Naive thymus-derived CD8-positive, alpha-beta T cell (primary cell): Measurements from ENCODE around the gene MAMDC4. TPM values are rescaled to one million over a fixed set of nuclear protein-coding genes. Genes with fewer than 3 reads are reported as not detected.
"Not testable (repeated sequence)": the region's sequence is repeated elsewhere in the genome, so short reads cannot be mapped to it uniquely, and the experiment has no call there.

Source experiments
- ATAC-seq, 2 donors: fragments of 150-1000 bp; cut with Tn5 transposase in 1 of 2; sonication (Bioruptor Pico), chemical (Tn5 transposase) in 1 of 2; 1 replicate in 1 of 2; 2 replicates in 1 of 2; pipeline ENCODE4 v1.10.0; 2021; ENCODE audit warnings: mild to moderate bottlenecking in 2 of 2, moderate library complexity in 2 of 2
- POLR2A ChIA-PET: fragments of 350-600 bp; sonication (Branson Sonifier 250); formaldehyde crosslinking; loops from one replicate; lab custom pipeline; 2021; ENCODE audit warnings: antibody characterized with exemption; lab: Charles Lee
- DNase-seq, 10 donors: peaks; one replicate each; pipeline versions ENCODE4 v3.0.0 to v3.0.0-alpha.2; 2020 to 2022
- H3K27ac Mint-ChIP-seq, 10 donors: one replicate each; pipeline ENCODE4 v1.8.0; 2020 to 2022; ENCODE audit warnings: mild to moderate bottlenecking in 10 of 10, mixed read lengths in 10 of 10, moderate library complexity in 4 of 10, inconsistent platforms in 1 of 10
- H3K27me3 Mint-ChIP-seq, 5 donors: one replicate each; pipeline ENCODE4 v1.8.0; 2021 to 2022; ENCODE audit warnings: mixed read lengths in 5 of 5
- H3K36me3 Mint-ChIP-seq, 3 donors: one replicate each; pipeline ENCODE4 v1.8.0; 2020 to 2022; ENCODE audit warnings: mixed read lengths in 3 of 3, mild to moderate bottlenecking in 2 of 3, inconsistent platforms in 1 of 3
- H3K4me1 Mint-ChIP-seq, 4 donors: one replicate each; pipeline ENCODE4 v1.8.0; 2021 to 2022; ENCODE audit warnings: mixed read lengths in 4 of 4
- H3K4me3 Mint-ChIP-seq, 10 donors: one replicate each; pipeline ENCODE4 v1.8.0; 2020 to 2022; ENCODE audit warnings: mild to moderate bottlenecking in 10 of 10, mixed read lengths in 10 of 10, moderate library complexity in 6 of 10, inconsistent platforms in 1 of 10
- H3K9me3 Mint-ChIP-seq, 9 donors: one replicate each; pipeline ENCODE4 v1.8.0; 2020 to 2022; ENCODE audit warnings: mixed read lengths in 9 of 9, mild to moderate bottlenecking in 3 of 9, inconsistent platforms in 1 of 9, moderate library complexity in 1 of 9
- polyA plus RNA-seq, 3 donors: library from polyadenylated mRNA; unstranded; fragments of 300-500 nt; fragmentation: Illumina TruSeq; gene quantifications; one replicate each; pipeline ENCODE4 v1.2.3, GENCODE V29; 2021
- total RNA-seq, 8 experiments: library from RNA in 2 of 8; stranded (reverse) in 2 of 8; gene quantifications; one replicate each; pipeline ENCODE4 v1.2.3 and lab custom pipeline; 2021 to 2026

The MAMDC4 gene
- total and polyA plus RNA-seq, 5 experiments from 2014 or later = 0.14 to 7.5 (median 3.3) TPM; not detected in 1

DNA sequence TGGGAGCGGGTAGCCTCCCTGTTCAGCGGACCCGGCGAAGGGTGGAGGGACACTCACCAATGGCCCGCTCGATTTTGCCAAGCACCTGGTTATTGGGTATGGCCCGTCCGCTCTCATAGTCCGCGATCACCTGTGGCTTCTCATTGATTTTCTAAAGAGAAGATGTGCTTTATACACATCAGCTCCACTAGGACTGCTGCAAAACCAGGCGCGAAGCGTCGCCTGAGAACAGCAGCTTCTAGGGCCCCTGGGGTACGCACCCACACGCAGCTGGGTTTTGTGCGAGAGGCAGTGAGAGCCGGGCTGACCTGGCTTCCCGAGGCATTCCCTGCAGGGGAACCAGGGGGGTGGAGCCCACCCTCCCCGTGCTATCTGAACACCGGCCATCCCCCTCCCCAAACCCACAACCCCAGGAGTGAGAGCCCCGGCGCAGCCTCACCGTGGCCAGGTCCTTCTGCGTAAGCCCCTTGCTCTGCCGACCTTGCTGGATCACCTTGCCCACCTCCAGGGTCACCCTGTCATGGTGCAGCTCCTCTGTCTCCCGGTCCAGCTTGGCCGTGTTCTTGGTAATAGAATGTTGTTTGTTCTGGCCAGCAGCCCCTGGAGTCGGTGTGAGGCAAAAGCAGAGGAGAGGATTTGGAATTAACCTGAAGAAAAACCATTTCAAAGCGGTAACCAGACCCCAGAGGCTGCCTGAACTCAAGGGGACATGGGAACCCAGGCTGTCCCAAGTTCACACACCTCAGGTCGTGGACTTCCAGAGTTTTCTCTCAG is 10.9 kb downstream of the MAMDC4 start:
- peak overlapping the region in 1 of 10 donors; percentile 15 for H3K27ac Mint-ChIP-seq

DNA sequence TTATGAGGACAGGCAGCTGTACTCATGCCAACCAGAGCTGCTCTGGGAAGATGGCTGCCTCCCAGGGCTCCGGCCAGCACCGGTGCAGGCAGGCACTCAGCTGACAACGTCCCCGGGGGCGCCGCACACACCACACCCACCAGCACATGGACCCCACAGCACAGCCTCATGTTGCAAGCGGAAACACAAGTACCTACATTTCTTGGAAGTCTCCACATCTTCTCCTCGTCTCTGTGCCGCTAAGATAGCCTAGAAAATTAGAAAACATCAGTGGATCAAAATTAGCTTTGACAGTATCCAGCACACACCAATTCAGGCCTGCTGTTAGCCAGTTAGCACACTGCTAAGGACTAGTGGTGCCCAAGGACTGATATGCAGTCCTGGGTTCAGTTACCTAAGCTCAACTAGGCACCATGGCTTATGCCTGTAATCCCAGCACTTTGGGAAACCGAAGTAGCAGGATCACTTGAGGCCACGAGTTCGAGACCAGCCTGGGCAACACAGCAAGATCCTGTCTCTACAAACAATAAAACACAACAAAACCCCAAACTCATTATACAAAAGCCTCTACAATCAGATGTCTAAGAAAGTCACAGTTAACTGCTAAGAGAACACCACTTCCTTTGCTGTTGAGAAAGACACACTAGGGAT is 11.6 kb downstream of the MAMDC4 start:
- no peak for ATAC-seq
- Mint-ChIP-seq H3K36me3 (peaks cover 0 to 26% (median 0%) of the 10 kb centered on the region in 3 donors), H3K9me3 (no peaks in the 10 kb centered on the region), H3K27ac (peak overlapping the region in 5 of 10 donors; percentile 26 to 87 (median 55)), H3K4me1 (peaks cover 4 to 32% (median 17%) of the 10 kb centered on the region in 4 donors), H3K27me3 (no peaks in the 10 kb centered on the region), H3K4me3 (peak overlapping the region in 6 of 10 donors; percentile 5 to 53 (median 42))
- DNase-seq = peak in 1 of 10 donors; percentile 4
- POLR2A ChIA-PET = interaction anchor here (0.8 to 1.1 kb wide), 2 partner anchors 14 to 23 kb away, joined by 3 read pairs; partner anchors contain the start of gene TRAF2

More for the DNA sequence above, 10.9 kb downstream of the MAMDC4 start:
- POLR2A ChIA-PET = interaction anchor here (0.6 to 1.1 kb wide), 4 partner anchors 10 to 180 kb away, joined by 3 to 6 read pairs (median 3); partner anchors contain the start of gene TRAF2
- H3K9me3 Mint-ChIP-seq = no peaks in the 10 kb centered on the region
- H3K4me3 Mint-ChIP-seq = no peak overlapping the region
- H3K4me1 Mint-ChIP-seq = peaks cover 4 to 31% (median 17%) of the 10 kb centered on the region in 4 donors
- ATAC-seq = no peak
- DNase-seq = peak in 1 of 10 donors; percentile 28
- H3K36me3 Mint-ChIP-seq = peaks cover 0 to 26% (median 0%) of the 10 kb centered on the region in 3 donors
- H3K27me3 Mint-ChIP-seq = no peaks in the 10 kb centered on the region

DNA sequence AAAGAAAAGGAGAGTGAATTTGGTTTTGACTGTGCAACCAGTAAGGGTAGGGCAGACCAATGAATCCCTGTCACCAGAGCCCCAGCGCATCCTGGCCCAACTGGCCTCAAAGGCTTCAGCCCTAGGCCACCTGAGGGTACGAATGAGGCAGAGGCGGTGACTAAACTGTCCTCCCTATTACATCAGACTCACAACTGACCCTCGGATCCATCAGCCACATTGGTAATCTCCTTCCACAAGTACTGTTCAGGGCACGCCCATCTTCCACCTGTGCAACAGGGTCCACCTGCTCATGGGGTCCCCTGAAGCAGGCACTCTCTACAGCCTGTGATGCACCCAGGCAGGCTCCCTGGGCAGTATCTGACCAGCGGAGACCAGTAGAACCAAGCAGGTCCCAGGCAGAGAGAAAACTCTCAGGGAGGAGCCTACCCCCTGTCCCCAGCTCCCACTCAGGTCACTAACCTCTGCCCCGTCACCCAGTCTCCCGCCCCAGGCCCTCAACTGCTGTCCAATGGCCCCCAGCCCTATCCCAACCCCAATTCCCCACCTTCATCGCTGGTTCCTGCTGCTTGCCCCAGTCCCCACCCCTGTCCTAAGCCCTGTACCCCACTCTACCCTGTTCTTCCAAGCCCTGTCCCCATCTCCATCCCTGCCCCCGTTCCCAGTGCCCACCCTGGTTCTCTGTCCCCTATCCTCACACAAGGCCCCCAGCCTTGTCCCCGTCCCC is 13.1 kb downstream of the MAMDC4 start:
- Mint-ChIP-seq H3K27ac (peak overlapping the region; percentile 63 to 93 (median 80)), H3K9me3 (no peaks in the 10 kb centered on the region), H3K4me3 (peak overlapping the region; percentile 67 to 92 (median 82)), H3K27me3 (no peaks in the 10 kb centered on the region), H3K4me1 (peaks cover 4 to 32% (median 17%) of the 10 kb centered on the region in 4 donors), H3K36me3 (peaks cover 0 to 26% (median 0%) of the 10 kb centered on the region in 3 donors)
- ATAC-seq (no peak), DNase-seq (peak in 1 of 10 donors; percentile 57)
- POLR2A ChIA-PET = interaction anchor here (0.8 to 2.3 kb wide), 3 partner anchors 13 to 18 kb away, joined by 3 to 8 read pairs (median 5); no protein-coding TSS in a partner anchor

DNA sequence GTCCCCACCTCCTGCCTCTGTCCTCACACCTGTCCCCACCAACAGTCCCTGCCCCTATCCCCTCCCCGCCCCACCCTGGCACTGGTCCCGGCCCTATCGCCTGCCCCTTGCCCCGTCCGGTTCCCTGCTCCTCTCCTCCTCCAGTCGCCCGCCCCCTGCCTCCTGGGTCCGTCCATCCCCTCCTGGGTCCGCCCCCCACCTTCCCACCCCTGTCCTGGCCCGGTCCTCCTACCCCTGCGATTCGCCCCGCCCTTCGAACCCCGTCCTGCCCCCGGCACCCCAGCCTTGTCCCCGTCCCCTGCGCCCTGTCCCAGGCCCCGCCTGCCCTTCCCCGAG is 13.6 kb downstream of the MAMDC4 start:
- Mint-ChIP-seq H3K4me1 (peaks cover 4 to 31% (median 17%) of the 10 kb centered on the region in 4 donors), H3K27ac (peak overlapping the region in 9 of 10 donors; percentile 63 to 95 (median 90)), H3K9me3 (no peaks in the 10 kb centered on the region), H3K4me3 (peak overlapping the region; percentile 67 to 92 (median 82)), H3K36me3 (peaks cover 0 to 23% (median 0%) of the 10 kb centered on the region in 3 donors), H3K27me3 (no peaks in the 10 kb centered on the region)
- POLR2A ChIA-PET = interaction anchor here (0.6 to 2.3 kb wide), 10 partner anchors 16 to 264 kb away, joined by 3 to 8 read pairs (median 3); partner anchors contain the start of gene FBXW5
- ATAC-seq (peak in 1 of 2 donors; percentile 5), DNase-seq (no peak)

DNA sequence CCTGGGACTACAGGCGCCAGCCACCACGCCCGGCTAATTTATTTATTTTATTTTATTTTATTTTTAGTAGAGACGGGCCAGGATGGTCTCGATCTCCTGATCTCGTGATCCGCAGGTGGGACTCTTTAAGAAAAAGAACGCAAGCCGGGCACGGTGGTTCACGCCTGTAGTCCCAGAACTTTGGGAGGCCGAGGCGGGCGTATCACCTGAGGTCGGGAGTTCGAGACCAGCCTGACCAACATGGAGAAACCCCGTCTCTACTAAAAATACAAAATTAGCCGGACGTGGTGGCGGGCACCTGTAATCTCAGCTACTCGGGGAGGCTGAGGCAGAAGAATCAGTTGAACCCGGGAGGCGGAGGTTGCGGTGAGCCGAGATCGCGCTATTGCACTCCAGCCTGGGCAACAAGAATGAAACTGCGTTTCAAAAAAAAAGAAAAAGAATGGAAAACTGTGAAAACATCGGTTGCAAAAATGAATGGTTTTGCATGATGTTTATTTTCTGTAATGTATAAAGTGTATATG is 14.8 kb downstream of the MAMDC4 start:
- not testable (repeated sequence) for H3K27me3 Mint-ChIP-seq, H3K9me3 Mint-ChIP-seq, DNase-seq, ATAC-seq
- Mint-ChIP-seq H3K4me3 (peak overlapping the region in 9 of 10 donors; percentile 75 to 88 (median 77)), H3K4me1 (peaks cover 4 to 31% (median 17%) of the 10 kb centered on the region in 4 donors), H3K27ac (peak overlapping the region; percentile 26 to 93 (median 71)), H3K36me3 (peaks cover 0 to 20% (median 0%) of the 10 kb centered on the region in 3 donors)
- POLR2A ChIA-PET = interaction anchor here (0.6 to 1.5 kb wide), 5 partner anchors 17 to 126 kb away, joined by 3 to 4 read pairs (median 3); partner anchors contain the start of genes FBXW5 and RABL6

DNA sequence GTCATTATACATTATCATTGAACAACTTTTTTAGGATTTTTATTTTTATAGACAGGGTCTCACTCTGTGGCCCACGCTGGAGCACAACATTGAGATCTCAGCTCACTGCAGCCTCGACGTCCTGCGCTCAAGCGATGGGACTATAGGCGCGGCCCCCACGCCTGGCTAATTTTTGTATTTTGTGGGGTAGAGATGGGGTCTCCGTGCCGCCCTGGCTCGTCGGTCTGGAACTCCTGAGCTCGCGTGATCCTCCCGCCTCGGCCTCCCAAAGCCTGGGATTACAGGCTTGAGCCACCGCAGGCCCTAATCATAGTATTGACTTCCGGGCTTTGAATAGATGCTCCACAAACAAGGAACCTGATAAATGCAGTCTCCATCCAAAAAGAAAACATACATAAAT is 15.3 kb downstream of the MAMDC4 start:
- H3K36me3 Mint-ChIP-seq = peaks cover 0 to 17% (median 0%) of the 10 kb centered on the region in 3 donors
- POLR2A ChIA-PET = interaction anchor here (0.6 to 1.5 kb wide), 3 partner anchors 16 to 77 kb away, joined by 3 to 4 read pairs (median 3); partner anchors contain the start of gene RABL6
- no peak for ATAC-seq
- H3K27me3 Mint-ChIP-seq = no peaks in the 10 kb centered on the region
- no peak for DNase-seq
- peak overlapping the region in 6 of 10 donors; percentile 26 to 81 (median 74) for H3K27ac Mint-ChIP-seq
- peak overlapping the region; percentile 51 to 88 (median 76) for H3K4me3 Mint-ChIP-seq
- no peaks in the 10 kb centered on the region for H3K9me3 Mint-ChIP-seq
- H3K4me1 Mint-ChIP-seq = peaks cover 4 to 31% (median 14%) of the 10 kb centered on the region in 4 donors

DNA sequence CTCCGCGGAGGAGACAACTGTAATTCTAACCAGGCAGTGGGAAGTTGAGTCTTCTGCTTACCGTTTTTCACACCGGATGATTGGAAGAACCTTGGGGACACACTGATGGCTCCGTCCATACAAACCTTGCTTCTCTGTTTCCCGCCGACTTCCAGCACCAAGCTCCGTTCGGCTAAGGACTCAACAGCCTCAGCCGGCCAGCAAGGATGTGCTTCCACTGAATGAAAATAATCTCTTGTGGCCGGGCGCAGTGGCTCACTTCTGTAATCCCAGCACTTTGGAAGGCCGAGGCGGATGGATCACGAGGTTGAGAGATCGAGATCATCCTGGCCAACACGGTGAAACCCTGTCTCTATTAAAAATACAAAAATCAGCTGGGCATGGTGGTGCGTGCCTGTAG is 15.8 kb downstream of the MAMDC4 start:
- POLR2A ChIA-PET = interaction anchor here (0.9 to 1.5 kb wide), 2 partner anchors 60 to 76 kb away, joined by 3 to 4 read pairs; partner anchors contain the start of gene RABL6
- Mint-ChIP-seq H3K36me3 (peaks cover 0 to 12% (median 0%) of the 10 kb centered on the region in 3 donors), H3K27ac (peak overlapping the region in 6 of 10 donors; percentile 46 to 81 (median 74)), H3K4me1 (peaks cover 4 to 31% (median 14%) of the 10 kb centered on the region in 4 donors), H3K27me3 (no peaks in the 10 kb centered on the region), H3K4me3 (peak overlapping the region in 9 of 10 donors; percentile 61 to 88 (median 76)), H3K9me3 (no peaks in the 10 kb centered on the region)
- ATAC-seq (no peak), DNase-seq (no peak)

DNA sequence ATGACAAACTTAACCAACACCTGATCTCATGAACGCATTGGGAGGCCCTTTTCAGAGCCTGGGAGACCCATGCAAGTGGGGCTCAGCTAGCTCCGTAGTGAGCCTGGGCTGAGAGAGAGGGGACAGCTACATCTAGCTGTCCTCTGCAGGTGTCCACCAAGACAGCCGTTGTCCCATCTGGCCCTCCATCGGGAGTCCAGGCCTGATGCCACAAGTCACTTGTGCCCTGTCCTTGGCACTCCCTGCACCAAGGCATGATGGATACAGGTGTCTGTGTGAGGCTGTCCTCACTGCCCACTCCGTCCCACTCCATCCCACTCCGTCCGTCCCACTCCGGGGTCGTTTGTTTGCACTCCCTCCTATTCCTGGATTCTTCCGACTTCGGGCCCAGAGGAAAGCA is 16.5 kb downstream of the MAMDC4 start:
- peak overlapping the region in 7 of 10 donors; percentile 50 to 88 (median 73) for H3K4me3 Mint-ChIP-seq
- POLR2A ChIA-PET = no interaction called here
- H3K9me3 Mint-ChIP-seq = no peaks in the 10 kb centered on the region
- peaks cover 4 to 31% (median 13%) of the 10 kb centered on the region in 4 donors for H3K4me1 Mint-ChIP-seq
- peak overlapping the region in 6 of 10 donors; percentile 3 to 85 (median 54) for H3K27ac Mint-ChIP-seq
- peaks cover 0 to 5% (median 0%) of the 10 kb centered on the region in 3 donors for H3K36me3 Mint-ChIP-seq
- ATAC-seq (no peak), DNase-seq (no peak)
- H3K27me3 Mint-ChIP-seq = no peaks in the 10 kb centered on the region

DNA sequence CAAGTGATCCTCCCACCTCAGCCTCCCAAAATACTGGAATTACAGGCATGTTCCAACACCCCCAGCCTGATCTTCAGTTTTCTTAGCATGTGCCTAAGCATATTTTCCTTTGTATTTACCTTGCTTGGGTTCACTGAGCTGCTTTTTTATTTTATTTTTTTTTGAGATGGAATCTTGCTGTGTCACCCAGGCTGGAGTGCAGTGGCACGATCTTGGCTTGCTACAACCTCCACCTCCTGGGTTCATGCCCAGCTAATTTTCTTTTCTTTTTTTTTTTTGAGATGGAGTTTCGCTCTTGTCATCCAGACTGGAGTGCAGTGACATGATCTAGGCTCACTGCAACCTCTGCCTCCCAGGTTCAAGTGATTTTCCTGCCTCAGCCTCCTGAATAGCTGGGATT is 17.5 kb downstream of the MAMDC4 start:
- not testable (repeated sequence) for DNase-seq, H3K4me3 Mint-ChIP-seq, ATAC-seq

DNA sequence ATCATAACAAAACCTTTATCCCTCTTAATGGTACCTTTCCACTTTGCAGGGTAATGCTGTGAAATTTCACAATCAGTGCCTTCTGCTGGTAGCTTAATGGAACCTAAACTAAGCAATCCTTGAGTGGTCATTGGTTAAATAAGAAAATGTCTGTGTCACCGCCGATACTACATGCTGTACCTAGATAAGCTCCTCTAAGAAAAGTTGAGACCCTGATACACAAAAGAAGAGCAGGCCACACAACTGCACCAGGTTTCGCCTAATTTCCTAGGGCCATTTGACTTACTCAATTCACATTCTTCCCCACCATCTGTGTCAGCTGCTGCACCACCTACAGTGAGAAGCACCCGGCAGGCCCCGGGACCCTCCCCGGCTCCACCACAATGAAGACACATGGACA is 23.0 kb downstream of the MAMDC4 start:
- POLR2A ChIA-PET = no interaction called here

More for the DNA sequence above, 17.5 kb downstream of the MAMDC4 start:
- Mint-ChIP-seq H3K4me1 (peaks cover 2 to 22% (median 9%) of the 10 kb centered on the region in 4 donors), H3K27ac (peak overlapping the region in 1 of 10 donors; percentile 25)
- POLR2A ChIA-PET = interaction anchor here (0.9 to 1.3 kb wide), 3 partner anchors 12 to 16 kb away, joined by 3 read pairs; no protein-coding TSS in a partner anchor
- H3K36me3 Mint-ChIP-seq, H3K9me3 Mint-ChIP-seq, H3K27me3 Mint-ChIP-seq: not testable (repeated sequence)

DNA sequence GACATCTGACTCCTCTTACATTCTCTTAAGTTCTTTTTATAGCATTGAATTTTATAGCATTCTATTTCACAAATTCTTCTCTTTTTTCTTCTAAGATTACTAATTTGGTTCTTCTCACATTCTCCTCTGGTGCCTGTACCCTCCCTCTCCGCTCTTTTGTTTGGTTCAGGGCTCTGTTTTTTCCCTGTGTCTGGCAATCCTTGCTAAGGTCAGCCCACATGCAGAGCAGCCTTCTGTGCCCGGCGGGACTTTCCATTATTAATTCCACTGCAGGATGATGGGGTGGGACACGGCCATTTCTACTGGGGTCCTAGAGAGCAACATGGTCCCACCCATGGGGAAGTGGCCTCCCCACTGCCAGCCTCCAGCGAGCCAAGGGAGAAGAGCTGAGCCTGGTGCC is 24.3 kb downstream of the MAMDC4 start:
- Mint-ChIP-seq H3K36me3 (no peaks in the 10 kb centered on the region), H3K27ac (no peak overlapping the region), H3K4me3 (no peak overlapping the region), H3K4me1 (peaks cover 0 to 7% (median 4%) of the 10 kb centered on the region in 4 donors), H3K27me3 (no peaks in the 10 kb centered on the region), H3K9me3 (no peaks in the 10 kb centered on the region)
- POLR2A ChIA-PET = interaction anchor here (1.0 to 1.9 kb wide), 2 partner anchors 10 to 33 kb away, joined by 4 to 6 read pairs; partner anchors contain the start of gene TRAF2
- DNase-seq (no peak), ATAC-seq (no peak)

More for the DNA sequence above, 23.0 kb downstream of the MAMDC4 start:
- H3K36me3 Mint-ChIP-seq = no peaks in the 10 kb centered on the region
- no peaks in the 10 kb centered on the region for H3K27me3 Mint-ChIP-seq
- H3K27ac Mint-ChIP-seq = no peak overlapping the region
- no peaks in the 10 kb centered on the region for H3K4me1 Mint-ChIP-seq
- DNase-seq = no peak
- no peak for ATAC-seq
- H3K9me3 Mint-ChIP-seq = no peaks in the 10 kb centered on the region
- H3K4me3 Mint-ChIP-seq = peak overlapping the region in 1 of 10 donors; percentile 14
